K562 (cell line): Measurements from ENCODE around the gene ZNRF1. TPM values are rescaled to one million over a fixed set of nuclear protein-coding genes. Genes with fewer than 3 reads are reported as not detected.

Source experiments
- ATAC-seq: fragments of 200-7000 bp; cut with Tn5 transposase; 3 replicates; pipeline ENCODE4 v1.9.1; 2020; ENCODE audit warnings: moderate library complexity
- BruUV-seq: library from RNA; stranded (reverse); fragments of 400-500 nt; replicated peaks from 2 replicates; lab custom pipeline; 2021; lab: Mats Ljungman, UMichigan
- CTCF ChIA-PET: fragments of 300-600 bp; formaldehyde crosslinking; extraction: SDS; loops from one replicate; lab custom pipeline; 2021; ENCODE audit warnings: low intra/inter-chr PET ratio; lab: Yijun Ruan, JAX
- POLR2A ChIA-PET: fragments of 300-600, 350-650 bp; sonication (Branson Sonifier 250); formaldehyde crosslinking; extraction: SDS; loops from one replicate; lab custom pipeline; 2021; ENCODE audit warnings: antibody characterized with exemption, inconsistent platforms; lab: Yijun Ruan, JAX
- DNase-seq, 4 experiments: peaks; one replicate each; pipeline versions ENCODE4 v3.0.0 to v3.0.0-alpha.2; 2011 to 2018; ENCODE audit warnings: low spot score in 3 of 4, mixed read lengths in 3 of 4; ENCODE audit errors: extremely low read depth in 1 of 4
- FAIRE-seq: peaks from 2 replicates; lab custom pipeline; 2011; peaks lifted over from hg19 to GRCh38; lab: Jason Lieb, UNC
- H2AFZ ChIP-seq: 2 replicates; pipeline ENCODE4 v1.6.0; 2011; ENCODE audit warnings: low read depth, low read length, control low read depth, inconsistent platforms
- H3K27ac ChIP-seq: fragments of 200-600 bp; 3 replicates; pipeline ENCODE4 v1.8.0; 2011; ENCODE audit warnings: low read depth, mild to moderate bottlenecking, control low read depth, inconsistent platforms, low read length, moderate library complexity, mixed read lengths; ENCODE audit errors: extremely low read depth
- H3K27me3 ChIP-seq, 2 experiments: fragments of 300-600 bp in 1 of 2; 2 replicates in 1 of 2; 3 replicates in 1 of 2; pipeline versions ENCODE4 v1.6.0 to v1.8.0; 2011; ENCODE audit warnings: inconsistent platforms in 2 of 2, low read length in 2 of 2, mild to moderate bottlenecking in 1 of 2, mixed read lengths in 1 of 2, moderate library complexity in 1 of 2; ENCODE audit not compliant: control insufficient read depth in 2 of 2, insufficient read depth in 2 of 2
- H3K36me3 ChIP-seq: fragments of 300-600 bp; 3 replicates; pipeline ENCODE4 v1.8.0; 2011; ENCODE audit warnings: mild to moderate bottlenecking, low read length, inconsistent platforms; ENCODE audit not compliant: control insufficient read depth, insufficient read depth
- H3K4me1 ChIP-seq, 2 experiments: fragments of 200-600 bp in 1 of 2; replicated peaks in 1 of 2; 2 replicates in 1 of 2; 3 replicates in 1 of 2; pipeline versions ENCODE4 v1.5.1 to v1.8.0; 2011; ENCODE audit warnings: inconsistent platforms in 2 of 2, low read length in 2 of 2, mild to moderate bottlenecking in 1 of 2, mixed read lengths in 1 of 2, moderate library complexity in 1 of 2; ENCODE audit not compliant: control insufficient read depth in 2 of 2, insufficient read depth in 2 of 2
- H3K4me2 ChIP-seq: 2 replicates; pipeline ENCODE4 v1.6.1; 2011; ENCODE audit warnings: low read length, control low read depth, inconsistent platforms, mixed read lengths; ENCODE audit not compliant: insufficient read depth
- H3K4me3 ChIP-seq: fragments of 200-600 bp; sonication (generic), shearing (Covaris generic); 2 replicates; pipeline ENCODE4 v1.5.1; 2016; ENCODE audit warnings: control low read depth, inconsistent platforms
- H3K79me2 ChIP-seq: fragments of 200-600 bp; 3 replicates; pipeline ENCODE4 v1.8.0; 2011; ENCODE audit warnings: low read length, inconsistent platforms; ENCODE audit not compliant: control insufficient read depth, insufficient read depth
- H3K9ac ChIP-seq, 2 experiments: 2 replicates each; pipeline versions ENCODE4 v1.6.0 to v1.6.1; 2011; ENCODE audit warnings: low read depth in 2 of 2, low read length in 2 of 2, control low read depth in 1 of 2, inconsistent platforms in 1 of 2, mild to moderate bottlenecking in 1 of 2, mixed read lengths in 1 of 2; ENCODE audit not compliant: insufficient read depth in 1 of 2
- H3K9me1 ChIP-seq: one replicate; pipeline ENCODE4 v1.6.0; 2011; ENCODE audit warnings: inconsistent platforms, mild to moderate bottlenecking, low read length, moderate library complexity; ENCODE audit not compliant: control insufficient read depth, insufficient read depth
- H3K9me3 ChIP-seq: replicated peaks from 2 replicates; pipeline ENCODE4 v1.5.1; 2011; ENCODE audit warnings: low read depth, low read length, inconsistent platforms; ENCODE audit not compliant: control insufficient read depth, insufficient read depth
- H4K20me1 ChIP-seq: replicated peaks from 2 replicates; pipeline ENCODE4 v1.6.1; 2011; ENCODE audit warnings: low read length, inconsistent platforms, mixed read lengths; ENCODE audit not compliant: control insufficient read depth, insufficient read depth
- CHAMP1 ChIP-seq: fragments of 450-650 bp; IDR thresholded peaks from 2 replicates; pipeline ENCODE4 v1.6.1; 2016; ENCODE audit warnings: mild to moderate bottlenecking
- FOS ChIP-seq: IDR thresholded peaks from 3 replicates; pipeline ENCODE4 v1.6.1; 2011; ENCODE audit not compliant: insufficient read length; ENCODE audit errors: extremely low read depth
- PRMT5 ChIP-seq: sonication (generic); formaldehyde crosslinking; IDR thresholded peaks from 2 replicates; pipeline ENCODE4 v1.5.0; 2020; ENCODE audit warnings: missing genetic modification reagents
- RAD21 ChIP-seq, 2 experiments: fragments of 250-450 bp in 1 of 2; fragments of 450-650 bp in 1 of 2; sonication (Bioruptor Pico) in 1 of 2; formaldehyde crosslinking in 1 of 2; IDR thresholded peaks in 1 of 2; conservative IDR thresholded peaks in 1 of 2; 2 replicates each; pipeline versions ENCODE4 v1.4.0 to v1.8.0; 2020 to 2022; ENCODE audit warnings: mild to moderate bottlenecking in 2 of 2, moderate library complexity in 1 of 2
- ZNF140 ChIP-seq: fragments of 250-450 bp; sonication (Bioruptor Pico); IDR thresholded peaks from 2 replicates; pipeline ENCODE4 v1.8.0; 2021; ENCODE audit warnings: moderate library complexity, mild to moderate bottlenecking, inconsistent platforms
- ZNF830 ChIP-seq: fragments of 250-450 bp; sonication (Bioruptor Pico); IDR thresholded peaks from 2 replicates; pipeline ENCODE4 v1.5.0; 2021; ENCODE audit warnings: mild to moderate bottlenecking
- WGBS: fragments of 100-300 bp; shearing (Covaris generic); methylation state at CpG from one replicate; pipeline ENCODE4 v1.1.6; 2016; ENCODE audit warnings: low coverage, mixed read lengths; ENCODE audit not compliant: insufficient coverage; ENCODE audit errors: missing lambda C conversion rate; 5-methylcytosine and 5-hydroxymethylcytosine counted together
- in situ Hi-C: fragments of 300-500 bp; cut with MboI; formaldehyde crosslinking; loops from 4 replicates; pipeline ENCODE4 v1.15.0; 2018; ENCODE audit warnings: inconsistent platforms, mixed read lengths
- intact Hi-C: fragments of 100-400 bp; cut with micrococcal nuclease; formaldehyde crosslinking; loops from 2 replicates; pipeline ENCODE4 v1.14.2; 2022
- polyA plus RNA-seq, 8 experiments: library from polyadenylated mRNA; depleted of rRNA in 4 of 8; stranded (reverse) in 5 of 8; unstranded in 3 of 8; fragments of >200 nt; fragmentation: Nextera tagmentation in 2 of 8; fragmentation: Illumina TruSeq in 1 of 8; extraction: Ambion mirVana in 2 of 8; extraction: Trizol in 1 of 8; gene quantifications; 2 replicates each; pipeline versions ENCODE4 v1.2.1 to v1.2.3, GENCODE V29; 2011 to 2014; ENCODE audit warnings: inconsistent platforms in 1 of 8, missing spikeins in 1 of 8
- total RNA-seq, 7 experiments: library from RNA; depleted of rRNA in 6 of 7; stranded (reverse); fragments of >200 nt in 6 of 7; fragmentation: Illumina TruSeq in 2 of 7; extraction: Trizol in 2 of 7; gene quantifications; 2 replicates each; pipeline versions ENCODE4 v1.2.1 to v1.2.3, GENCODE V29; 2011 to 2021; ENCODE audit warnings: low replicate concordance in 1 of 7
- TF ChIP-seq, protein P1 (sequence below), 3 experiments: IDR thresholded peaks in 2 of 3; conservative IDR thresholded peaks in 1 of 3; 2 replicates each; pipeline ENCODE4 v1.5.1; 2011 to 2012; ENCODE audit warnings: low read length in 3 of 3, mild to moderate bottlenecking in 3 of 3, control low read depth in 2 of 3, improper control_type of control experiment in 1 of 3, inconsistent platforms in 1 of 3, low read depth in 1 of 3, mixed read lengths in 1 of 3, moderate library complexity in 1 of 3; ENCODE audit not compliant: insufficient read depth in 2 of 3
- TF ChIP-seq, protein P2 (sequence below): sonication (generic); IDR thresholded peaks from 2 replicates; pipeline ENCODE4 v1.6.1; 2016

ZNRF1 gene
- total and polyA plus RNA-seq, 9 of the 15 experiments (the other 6 are each of a cell fraction or from before 2014, with no cell fraction given) = 9.5 to 37.7 (median 20.0) TPM

GRCh38 chr16:75095204-75095621, 96.4 kb downstream of the ZNRF1 start (continued):
- TF ChIP-seq CHAMP1 = no peak
- no peak for TF ChIP-seq ZNF140
- no peak for TF ChIP-seq PRMT5 (CRISPR knock-in tag)

DNA sequence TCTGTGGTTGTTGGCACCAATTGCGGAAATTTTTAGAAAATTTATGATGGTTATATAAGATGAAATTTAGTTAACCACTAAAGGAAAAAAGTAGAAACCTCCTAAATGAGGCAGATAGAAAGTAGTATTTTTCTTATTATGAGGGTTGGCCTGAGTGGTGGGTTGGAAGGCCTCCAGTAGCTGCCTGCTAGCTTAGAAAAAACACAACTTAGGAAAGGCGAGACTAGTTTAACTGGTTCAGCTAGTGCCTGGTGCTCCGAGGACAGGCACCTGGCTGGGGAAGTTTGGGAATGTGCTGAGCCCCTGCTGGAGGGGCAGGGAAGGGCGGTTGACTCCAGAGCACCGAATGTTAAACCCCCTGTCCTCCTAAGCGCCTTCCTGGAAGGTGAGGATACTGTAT, 97.8 kb downstream of the ZNRF1 start:
- CTCF ChIA-PET = no interaction called here
- Histone ChIP-seq H2AFZ (no peak overlapping the region), H3K4me1 (peaks cover 10 to 12% of the 10 kb centered on the region in 2 experiments), H3K36me3 (peaks cover 24% of the 10 kb centered on the region; the same call in 2 of the 3 replicates), H3K9me1 (no peaks in the 10 kb centered on the region), H3K27ac (no peak overlapping the region), H4K20me1 (no peaks in the 10 kb centered on the region; the same call in 1 of the 2 replicates), H3K27me3 (no peaks in the 10 kb centered on the region), H3K79me2 (peaks cover 7% of the 10 kb centered on the region; the same call in 2 of the 3 replicates), H3K9me3 (no peaks in the 10 kb centered on the region), H3K4me3 (no peak overlapping the region), H3K9ac (no peak overlapping the region), H3K4me2 (no peak overlapping the region)
- TF ChIP-seq RAD21 (CRISPR knock-in tag; conservative IDR thresholded peaks at IDR 0.05 in 1 of 2, IDR thresholded peaks at IDR 0.05 in 1 of 2) = peak in 1 of 2 experiments; percentile 10; a peak in 1 of 4 replicates
- no peak for TF ChIP-seq ZNF830 (CRISPR knock-in tag)
- TF ChIP-seq FOS = no peak
- TF ChIP-seq, protein P1, sequence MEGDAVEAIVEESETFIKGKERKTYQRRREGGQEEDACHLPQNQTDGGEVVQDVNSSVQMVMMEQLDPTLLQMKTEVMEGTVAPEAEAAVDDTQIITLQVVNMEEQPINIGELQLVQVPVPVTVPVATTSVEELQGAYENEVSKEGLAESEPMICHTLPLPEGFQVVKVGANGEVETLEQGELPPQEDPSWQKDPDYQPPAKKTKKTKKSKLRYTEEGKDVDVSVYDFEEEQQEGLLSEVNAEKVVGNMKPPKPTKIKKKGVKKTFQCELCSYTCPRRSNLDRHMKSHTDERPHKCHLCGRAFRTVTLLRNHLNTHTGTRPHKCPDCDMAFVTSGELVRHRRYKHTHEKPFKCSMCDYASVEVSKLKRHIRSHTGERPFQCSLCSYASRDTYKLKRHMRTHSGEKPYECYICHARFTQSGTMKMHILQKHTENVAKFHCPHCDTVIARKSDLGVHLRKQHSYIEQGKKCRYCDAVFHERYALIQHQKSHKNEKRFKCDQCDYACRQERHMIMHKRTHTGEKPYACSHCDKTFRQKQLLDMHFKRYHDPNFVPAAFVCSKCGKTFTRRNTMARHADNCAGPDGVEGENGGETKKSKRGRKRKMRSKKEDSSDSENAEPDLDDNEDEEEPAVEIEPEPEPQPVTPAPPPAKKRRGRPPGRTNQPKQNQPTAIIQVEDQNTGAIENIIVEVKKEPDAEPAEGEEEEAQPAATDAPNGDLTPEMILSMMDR (IDR thresholded peaks at IDR 0.05 in 2 of 3, conservative IDR thresholded peaks at IDR 0.05 in 1 of 3; ENCODE audit: insufficient read depth in 2 of 3, low read depth in 1 of 3, low read length in 3 of 3) = peak; percentile 20 to 45 (median 26); a peak in 4 of 6 replicates
- TF ChIP-seq, protein P2, sequence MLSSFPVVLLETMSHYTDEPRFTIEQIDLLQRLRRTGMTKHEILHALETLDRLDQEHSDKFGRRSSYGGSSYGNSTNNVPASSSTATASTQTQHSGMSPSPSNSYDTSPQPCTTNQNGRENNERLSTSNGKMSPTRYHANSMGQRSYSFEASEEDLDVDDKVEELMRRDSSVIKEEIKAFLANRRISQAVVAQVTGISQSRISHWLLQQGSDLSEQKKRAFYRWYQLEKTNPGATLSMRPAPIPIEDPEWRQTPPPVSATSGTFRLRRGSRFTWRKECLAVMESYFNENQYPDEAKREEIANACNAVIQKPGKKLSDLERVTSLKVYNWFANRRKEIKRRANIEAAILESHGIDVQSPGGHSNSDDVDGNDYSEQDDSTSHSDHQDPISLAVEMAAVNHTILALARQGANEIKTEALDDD = peak; percentile 53; the same call in 1 of the 2 replicates
- POLR2A ChIA-PET = interaction anchor here (1.0 kb wide), 1 partner anchor 14 kb away, joined by 3 read pairs; no protein-coding TSS in a partner anchor
- intact Hi-C loops = no loop called here
- DNase-seq = peak in 2 of 4 experiments; percentile 62
- 78% methylated on average over 6 of the region's 6 CpGs for WGBS
- BruUV-seq = no TSS peak
- in situ Hi-C loops = no loop called here
- FAIRE-seq = no peak
- ATAC-seq = peak; percentile 46; the same call in 2 of the 3 replicates
